H1 (cell line): Measurements from ENCODE around the gene RGS3. TPM values are rescaled to one million over a fixed set of nuclear protein-coding genes. Genes with fewer than 3 reads are reported as not detected.

Experiments used
- CTCF ChIA-PET: fragments of 300-600 bp; sonication (Branson Sonifier 250); formaldehyde crosslinking; loops from one replicate; lab custom pipeline; 2021; ENCODE audit not compliant: partially characterized antibody; lab: Charles Lee
- POLR2A ChIA-PET: fragments of 300-600 bp; sonication (Branson Sonifier 250); formaldehyde crosslinking; loops from one replicate; lab custom pipeline; 2021; ENCODE audit warnings: inconsistent platforms; ENCODE audit not compliant: partially characterized antibody; lab: Charles Lee
- DNase-seq, 2 experiments: peaks; one replicate each; pipeline versions ENCODE4 v3.0.0 to v3.0.0-alpha.2; 2010 to 2022; ENCODE audit warnings: low spot score in 2 of 2, low read depth in 1 of 2, mixed read lengths in 1 of 2
- FAIRE-seq: peaks from 2 replicates; lab custom pipeline; 2011; peaks lifted over from hg19 to GRCh38; lab: Jason Lieb, UNC
- H2AFZ ChIP-seq: 2 replicates; pipeline ENCODE4 v1.8.1; 2012; ENCODE audit warnings: low read length, inconsistent platforms
- H2AK5ac ChIP-seq: 2 replicates; pipeline ENCODE4 v1.6.1; 2013; ENCODE audit warnings: low read depth, low read length
- H2BK120ac ChIP-seq: replicated peaks from 2 replicates; pipeline ENCODE3; 2013; ENCODE audit warnings: low read depth, low read length, inconsistent platforms
- H2BK12ac ChIP-seq: 2 replicates; pipeline ENCODE4 v1.6.1; 2013; ENCODE audit warnings: low read depth, low read length
- H2BK15ac ChIP-seq: 2 replicates; pipeline ENCODE4 v1.6.1; 2013; ENCODE audit warnings: low read length
- H2BK20ac ChIP-seq: 2 replicates; pipeline ENCODE4 v1.6.1; 2013; ENCODE audit warnings: low read length
- H2BK5ac ChIP-seq: 2 replicates; pipeline ENCODE4 v1.6.1; 2013; ENCODE audit warnings: low read depth, low read length
- H3K14ac ChIP-seq: 2 replicates; pipeline ENCODE4 v1.6.1; 2013; ENCODE audit warnings: inconsistent platforms; ENCODE audit not compliant: insufficient read length
- H3K18ac ChIP-seq: 2 replicates; pipeline ENCODE4 v1.6.1; 2013; ENCODE audit warnings: low read length; ENCODE audit errors: extremely low read depth
- H3K23ac ChIP-seq: 2 replicates; pipeline ENCODE4 v1.6.1; 2013; ENCODE audit warnings: inconsistent platforms; ENCODE audit not compliant: insufficient read length
- H3K23me2 ChIP-seq: 2 replicates; pipeline ENCODE4 v1.6.1; 2013; ENCODE audit warnings: low read depth, low read length
- H3K27ac ChIP-seq: 2 replicates; pipeline ENCODE4 v1.6.1; 2011; ENCODE audit warnings: low read depth, low read length, inconsistent platforms
- H3K27me3 ChIP-seq, 4 experiments: replicated peaks in 1 of 4; 1 replicate in 1 of 4; 2 replicates in 3 of 4; pipeline versions ENCODE4 v1.6.1 to v1.8.1; 2011 to 2013; ENCODE audit warnings: low read length in 3 of 4, mild to moderate bottlenecking in 3 of 4, inconsistent platforms in 2 of 4, mixed read lengths in 2 of 4, moderate library complexity in 1 of 4; ENCODE audit not compliant: control insufficient read depth in 3 of 4, insufficient read depth in 3 of 4; ENCODE audit errors: extremely low read depth in 1 of 4
- H3K36me3 ChIP-seq, 4 experiments: 2 replicates each; pipeline versions ENCODE4 v1.6.1 to v1.8.1; 2011 to 2013; ENCODE audit warnings: mild to moderate bottlenecking in 4 of 4, low read length in 3 of 4, moderate library complexity in 2 of 4, control low read depth in 1 of 4, inconsistent platforms in 1 of 4; ENCODE audit not compliant: insufficient read depth in 4 of 4, control insufficient read depth in 2 of 4
- H3K4ac ChIP-seq: replicated peaks from 2 replicates; pipeline ENCODE3; 2013; ENCODE audit warnings: low read length, low read depth, mixed read lengths, inconsistent platforms; ENCODE audit not compliant: insufficient read length
- H3K4me1 ChIP-seq, 4 experiments: replicated peaks in 1 of 4; 1 replicate in 1 of 4; 2 replicates in 3 of 4; pipeline versions ENCODE4 v1.6.1 to v1.8.1; 2011 to 2013; ENCODE audit warnings: low read length in 3 of 4, inconsistent platforms in 2 of 4, mixed read lengths in 1 of 4; ENCODE audit not compliant: insufficient read depth in 4 of 4, control insufficient read depth in 3 of 4
- H3K4me2 ChIP-seq, 2 experiments: 2 replicates each; pipeline versions ENCODE4 v1.6.1 to v1.8.1; 2011 to 2013; ENCODE audit warnings: low read depth in 2 of 2, low read length in 2 of 2, control low read depth in 1 of 2, inconsistent platforms in 1 of 2, mild to moderate bottlenecking in 1 of 2; ENCODE audit not compliant: insufficient read depth in 1 of 2
- H3K4me3 ChIP-seq, 4 experiments: fragments of 200-600, 300-600 bp in 1 of 4; sonication (generic), shearing (Covaris generic), sonication (Bioruptor Twin) in 1 of 4; 2 replicates each; pipeline versions ENCODE4 v1.5.1 to v1.8.1; 2011 to 2016; ENCODE audit warnings: low read length in 4 of 4, low read depth in 3 of 4, control low read depth in 2 of 4, inconsistent platforms in 2 of 4, mild to moderate bottlenecking in 2 of 4, mixed read lengths in 1 of 4, moderate library complexity in 1 of 4; ENCODE audit not compliant: insufficient read depth in 2 of 4; ENCODE audit errors: extremely low read depth in 1 of 4
- H3K56ac ChIP-seq: replicated peaks from 2 replicates; pipeline ENCODE3; 2013; ENCODE audit warnings: low read depth, mild to moderate bottlenecking, mixed read lengths, low read length, inconsistent platforms; ENCODE audit not compliant: insufficient read length
- H3K79me1 ChIP-seq: 2 replicates; pipeline ENCODE4 v1.6.1; 2013; ENCODE audit warnings: low read depth, low read length, control low read depth
- H3K79me2 ChIP-seq, 2 experiments: 2 replicates each; pipeline versions ENCODE4 v1.6.1 to v1.8.1; 2012 to 2013; ENCODE audit warnings: low read length in 2 of 2, mild to moderate bottlenecking in 2 of 2, inconsistent platforms in 1 of 2; ENCODE audit not compliant: insufficient read depth in 2 of 2, control insufficient read depth in 1 of 2
- H3K9ac ChIP-seq, 4 experiments: replicated peaks in 1 of 4; 1 replicate in 1 of 4; 2 replicates in 3 of 4; pipeline versions ENCODE4 v1.6.1 to v1.8.1; 2011 to 2013; ENCODE audit warnings: low read depth in 3 of 4, low read length in 3 of 4, control low read depth in 2 of 4, mild to moderate bottlenecking in 2 of 4, moderate library complexity in 2 of 4, inconsistent platforms in 1 of 4; ENCODE audit errors: extremely low read depth in 1 of 4
- H3K9me3 ChIP-seq, 2 experiments: 2 replicates each; pipeline versions ENCODE4 v1.6.1 to v1.8.1; 2012 to 2013; ENCODE audit warnings: mild to moderate bottlenecking in 2 of 2, moderate library complexity in 2 of 2, control low read depth in 1 of 2, inconsistent platforms in 1 of 2, low read depth in 1 of 2, low read length in 1 of 2, mixed read lengths in 1 of 2; ENCODE audit not compliant: insufficient read depth in 2 of 2
- H4K20me1 ChIP-seq, 2 experiments: replicated peaks in 1 of 2; 2 replicates each; pipeline versions ENCODE3 to v1.8.1; 2011 to 2013; ENCODE audit warnings: inconsistent platforms in 2 of 2, low read length in 2 of 2, mild to moderate bottlenecking in 1 of 2; ENCODE audit not compliant: insufficient read depth in 2 of 2, control insufficient read depth in 1 of 2
- H4K5ac ChIP-seq: 2 replicates; pipeline ENCODE4 v1.6.1; 2013; ENCODE audit warnings: low read length, low read depth, mixed read lengths, inconsistent platforms; ENCODE audit not compliant: insufficient read length
- H4K8ac ChIP-seq: 2 replicates; pipeline ENCODE4 v1.8.0; 2013; ENCODE audit warnings: mild to moderate bottlenecking, moderate library complexity, low read length, inconsistent platforms; ENCODE audit not compliant: insufficient read depth; ENCODE audit errors: extremely low read depth
- H4K91ac ChIP-seq: replicated peaks from 2 replicates; pipeline ENCODE3; 2013; ENCODE audit warnings: low read length, mixed read lengths, inconsistent platforms; ENCODE audit not compliant: insufficient read length
- GTF2F1 ChIP-seq: IDR thresholded peaks from 2 replicates; pipeline ENCODE4 v1.6.1; 2012; ENCODE audit warnings: low read depth, low read length, improper control_type of control experiment, borderline replicate concordance
- KDM1A ChIP-seq: fragments of 200-600, 300-600 bp; sonication (generic); IDR thresholded peaks from 2 replicates; pipeline ENCODE4 v1.7.1; 2016; ENCODE audit warnings: mild to moderate bottlenecking, low read length, borderline replicate concordance
- POU5F1 ChIP-seq: IDR thresholded peaks from 2 replicates; pipeline ENCODE4 v1.6.1; 2011; ENCODE audit warnings: low read depth, mild to moderate bottlenecking, low read length, moderate library complexity
- WGBS, 2 experiments: shearing (Covaris generic) in 1 of 2; methylation state at CpG; one replicate each; pipeline versions ENCODE4 v1.1.6 to v1.1.7; 2013 to 2015; ENCODE audit warnings: low lambda C conversion rate in 2 of 2, mixed read lengths in 2 of 2, inconsistent platforms in 1 of 2, low coverage in 1 of 2, missing lambda C conversion rate in 1 of 2; ENCODE audit not compliant: insufficient replicate concordance in 2 of 2, insufficient coverage in 1 of 2, insufficient read length in 1 of 2; ENCODE audit errors: extremely low coverage in 1 of 2, missing lambda C conversion rate in 1 of 2; 5-methylcytosine and 5-hydroxymethylcytosine counted together
- polyA plus RNA-seq, 7 experiments: library from polyadenylated mRNA; depleted of rRNA in 3 of 7; stranded (reverse) in 5 of 7; unstranded in 2 of 7; fragments of >200 nt in 5 of 7; fragments of 200-250 nt in 2 of 7; gene quantifications; 1 replicate in 5 of 7; 2 replicates in 1 of 7; 4 replicates in 1 of 7; pipeline versions ENCODE4 v1.2.1 to v1.2.3, GENCODE V29; 2011 to 2013; ENCODE audit warnings: missing spikeins in 2 of 7, mixed read lengths in 2 of 7
- total RNA-seq: library from RNA; stranded (reverse); fragmentation: NEBNext Ultra II Directional; extraction: Animal tissue kit (Norgen Biotek cat#: 25700); gene quantifications from 2 replicates; pipeline ENCODE4 v1.2.1, GENCODE V29; 2021

Gene RGS3
- total and polyA plus RNA-seq, 2 of the 8 experiments (the other 6 are each of a cell fraction or from before 2014, with no cell fraction given) = 12.6 to 18.2 TPM

DNA sequence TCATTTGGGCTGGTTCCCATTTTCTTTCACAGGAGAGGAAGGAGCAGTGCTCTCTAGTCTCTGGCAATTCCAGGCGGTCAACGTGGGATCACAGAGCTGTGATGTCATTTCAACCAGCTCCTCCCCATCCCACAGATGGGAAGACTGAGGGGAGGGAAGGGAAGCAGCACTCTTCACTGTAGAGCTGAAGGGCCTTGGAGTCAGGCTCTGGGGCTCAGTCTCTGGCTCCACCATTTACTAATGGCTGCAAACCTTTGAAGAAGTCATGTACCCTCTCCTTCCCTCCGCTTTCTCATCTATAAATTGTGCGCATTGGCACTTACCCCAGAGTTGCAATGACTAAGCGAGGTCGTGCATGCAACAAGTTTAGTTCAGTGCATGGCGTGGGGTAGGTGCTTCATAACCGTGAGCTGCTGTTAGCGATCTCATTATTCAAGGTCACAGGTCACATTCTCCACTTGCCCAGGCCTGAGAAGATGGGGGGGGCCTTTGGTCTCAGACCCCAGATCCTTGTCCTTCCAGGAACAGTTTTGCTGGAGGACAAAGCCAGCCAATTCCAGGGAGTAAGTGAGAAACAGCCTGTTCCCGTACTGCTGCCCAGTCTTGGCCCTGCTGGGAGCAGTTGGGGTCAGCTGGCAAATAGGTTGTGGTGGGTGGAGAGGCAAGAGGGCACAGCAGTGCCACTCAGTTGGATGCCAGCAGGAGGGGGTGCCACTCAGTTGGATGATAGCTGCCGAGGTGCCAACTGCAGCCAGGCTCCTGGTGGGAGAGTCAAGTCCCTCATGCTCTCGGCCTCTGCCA lies 136.7 kb downstream of the RGS3 start:
- no peaks in the 10 kb centered on the region for H3K27me3 ChIP-seq

More for the DNA sequence above, 136.7 kb downstream of the RGS3 start:
- 86% methylated on average over 12 of the region's 12 CpGs; no CpG with 5 or more reads in 1 of the 2 experiments for WGBS, 2 experiments
- Histone ChIP-seq H3K9me3 (no peaks in the 10 kb centered on the region), H2BK15ac (peak overlapping the region; percentile 81; the same call in 1 of the 2 replicates), H3K14ac (no peak overlapping the region), H3K9ac (no peak overlapping the region), H3K27ac (no peak overlapping the region), H3K79me1 (peaks cover 7% of the 10 kb centered on the region; the same call in 1 of the 2 replicates), H3K36me3 (peaks cover 4 to 22% (median 9%) of the 10 kb centered on the region in 4 experiments; a peak in 5 of 8 replicates), H3K18ac (no peak overlapping the region; the same call in 1 of the 2 replicates), H4K20me1 (peaks cover 2% of the 10 kb centered on the region in 2 experiments), H4K8ac (no peak overlapping the region), H2AFZ (no peak overlapping the region), H3K4ac (peak overlapping the region; percentile 69), H3K4me1 (peaks cover 0 to 20% (median 13%) of the 10 kb centered on the region in 4 experiments; a peak in 6 of 7 replicates), H2BK20ac (0 out of 2 replicates have a peak overlapping the region, but pooled peaks have one; percentile 61), H4K5ac (no peak overlapping the region), H3K23me2 (peaks cover 2% of the 10 kb centered on the region; the same call in 1 of the 2 replicates), H2BK5ac (peak overlapping the region; percentile 52), H3K79me2 (0 out of 4 replicates have a peak, but pooled peaks cover 0 to 2% of the 10 kb centered on the region in 2 experiments), H2BK12ac (peak overlapping the region; percentile 87; the same call in 1 of the 2 replicates), H3K4me2 (no peak overlapping the region), H2BK120ac (peak overlapping the region; percentile 47), H3K56ac (no peak overlapping the region), H3K23ac (no peak overlapping the region), H3K4me3 (no peak overlapping the region), H4K91ac (peak overlapping the region; percentile 68), H2AK5ac (peak overlapping the region; percentile 26; the same call in 1 of the 2 replicates)
- ChIA-PET CTCF (interaction anchor here (0.8 to 28.3 kb wide), 8 partner anchors 10 to 325 kb away, joined by 3 to 1065 read pairs (median 4); partner anchors contain the start of genes CDC26 and PRPF4), POLR2A (interaction anchor here (0.9 to 4.2 kb wide), 4 partner anchors 10 to 277 kb away, joined by 3 to 14 read pairs (median 8); no protein-coding TSS in a partner anchor)
- DNase-seq (no peak), FAIRE-seq (no peak)
- TF ChIP-seq GTF2F1 = no peak
- TF ChIP-seq KDM1A = peak; percentile 86
- TF ChIP-seq POU5F1 = no peak
